GM19438 (cell line): Measurements from ENCODE around the gene MVB12B.
"Not testable (repeated sequence)": the region's sequence is repeated elsewhere in the genome, so short reads cannot be mapped to it uniquely, and the experiment has no call there.

Experiments
- ATAC-seq: cut with Tn5 transposase; IDR thresholded peaks from one replicate; pipeline ENCODE4 v1.9.1; 2021; ENCODE audit warnings: low read depth; ENCODE audit not compliant: unreplicated experiment

MVB12B gene

DNA sequence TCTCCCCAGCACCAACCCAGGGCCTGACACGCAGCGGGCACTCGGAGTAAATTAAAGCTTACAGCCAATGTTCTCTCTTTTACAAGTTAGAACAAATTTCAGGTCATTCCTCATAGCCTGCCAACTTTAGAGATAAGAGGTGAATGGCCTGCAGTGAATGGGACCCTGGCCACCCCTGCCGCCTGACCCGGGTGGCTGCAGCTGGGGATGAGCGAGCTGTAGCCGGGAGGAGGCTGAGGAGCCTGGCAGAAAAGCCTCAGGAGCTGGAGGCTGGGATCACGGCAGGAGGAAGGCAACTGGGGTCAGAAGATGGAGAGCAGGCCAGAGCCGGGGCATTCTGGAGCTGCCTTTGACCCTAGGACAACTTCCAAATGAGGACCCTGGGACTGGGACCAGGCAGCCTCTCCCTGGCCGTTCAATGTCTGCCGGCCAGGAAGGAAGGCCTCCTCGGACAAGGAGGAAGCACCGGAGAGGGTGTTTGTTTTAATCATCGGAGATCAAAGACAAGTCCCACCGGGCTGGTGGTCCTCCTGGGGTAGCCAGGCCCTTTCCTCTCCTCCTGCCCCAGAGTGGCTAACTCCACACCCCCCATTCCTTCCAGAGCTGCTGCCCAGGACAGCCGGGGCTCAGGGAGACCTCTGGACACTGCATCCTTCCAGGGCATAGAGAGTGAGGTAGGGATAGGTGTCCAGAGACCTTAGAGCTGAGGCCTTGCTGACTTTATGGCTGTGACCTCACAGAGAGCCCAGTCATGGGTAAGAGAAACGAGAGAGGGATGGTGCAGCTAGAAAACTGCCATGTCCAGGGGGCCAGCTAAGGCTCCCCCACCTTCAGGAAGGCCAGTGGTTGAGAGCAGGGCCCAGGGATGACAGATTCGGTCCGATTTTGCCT, 199.8 kb downstream of the MVB12B start:
- ATAC-seq, result no peak

DNA sequence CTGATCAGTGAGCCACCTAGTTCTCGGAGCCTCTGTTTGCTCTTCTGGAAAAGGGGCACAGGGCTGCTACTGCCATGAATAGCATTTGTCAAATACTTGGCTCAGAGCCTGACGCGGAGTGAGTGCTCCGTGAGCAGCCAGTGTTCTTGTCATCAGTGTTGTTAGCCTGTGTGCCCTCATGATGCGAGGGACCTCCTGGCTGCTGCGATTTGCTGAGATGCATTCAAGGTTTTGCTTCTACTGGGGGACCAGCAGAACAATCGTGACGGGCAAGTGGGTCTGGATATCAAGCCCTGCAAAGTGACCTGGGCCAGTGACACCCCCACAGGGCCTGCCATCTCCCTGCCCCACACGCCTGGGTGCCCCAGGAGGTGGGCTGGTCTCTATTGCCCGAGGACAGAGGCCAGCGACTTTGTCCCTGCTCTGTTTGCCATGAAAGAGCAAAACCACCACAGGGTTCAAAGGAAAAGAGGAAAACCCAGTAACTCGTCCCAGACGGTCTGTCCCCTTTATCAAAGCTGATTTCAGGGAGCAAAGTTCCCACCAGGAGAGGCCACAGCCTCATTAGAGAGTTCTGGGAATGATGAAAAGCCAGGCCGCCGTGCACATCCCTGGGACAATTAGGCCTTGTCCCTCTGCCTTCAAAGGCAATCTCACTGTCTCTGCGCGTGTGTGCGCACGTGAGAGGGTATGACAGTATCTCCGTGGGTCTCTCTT, 200.6 kb downstream of the MVB12B start:
- no peak for ATAC-seq

DNA sequence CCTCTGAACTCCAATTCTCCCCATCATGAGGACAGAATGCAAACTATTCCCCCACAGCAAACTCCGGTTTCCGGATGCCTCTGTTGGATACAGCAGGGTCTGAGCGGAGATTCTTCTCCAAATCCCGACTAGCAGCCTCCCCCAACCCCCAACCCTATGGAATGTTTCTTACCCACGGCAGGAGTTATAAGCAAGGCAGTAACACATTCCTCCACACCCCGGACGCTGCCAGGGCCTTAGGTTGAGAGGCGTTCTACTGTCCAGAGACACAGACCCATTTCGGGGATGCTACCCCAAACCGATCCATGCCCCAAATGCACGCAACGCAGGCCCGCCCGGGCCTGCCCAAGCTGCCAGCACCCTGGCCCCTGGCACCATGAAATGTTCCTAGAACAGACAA, 201.5 kb downstream of the MVB12B start:
- ATAC-seq, result no peak

DNA sequence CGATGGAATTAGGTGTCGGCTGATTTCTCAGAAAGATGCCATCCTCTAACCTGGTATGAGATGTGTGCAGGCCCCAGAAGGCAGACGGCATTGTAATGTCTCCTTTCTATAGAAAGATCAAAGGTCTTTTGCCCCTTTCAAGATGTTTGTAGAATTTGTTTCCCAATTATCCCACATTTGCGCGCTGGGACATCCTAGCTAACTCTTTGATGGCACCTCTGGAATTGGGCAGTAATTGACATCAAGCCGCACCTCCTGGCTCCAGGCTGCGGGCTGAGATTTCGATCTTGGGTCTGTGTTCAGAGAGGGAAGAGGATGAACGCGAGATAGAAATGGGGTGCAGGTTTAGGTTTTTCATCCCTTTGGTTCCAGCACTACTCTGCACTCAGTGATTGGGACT, 202.3 kb downstream of the MVB12B start:
- ATAC-seq, result no peak

DNA sequence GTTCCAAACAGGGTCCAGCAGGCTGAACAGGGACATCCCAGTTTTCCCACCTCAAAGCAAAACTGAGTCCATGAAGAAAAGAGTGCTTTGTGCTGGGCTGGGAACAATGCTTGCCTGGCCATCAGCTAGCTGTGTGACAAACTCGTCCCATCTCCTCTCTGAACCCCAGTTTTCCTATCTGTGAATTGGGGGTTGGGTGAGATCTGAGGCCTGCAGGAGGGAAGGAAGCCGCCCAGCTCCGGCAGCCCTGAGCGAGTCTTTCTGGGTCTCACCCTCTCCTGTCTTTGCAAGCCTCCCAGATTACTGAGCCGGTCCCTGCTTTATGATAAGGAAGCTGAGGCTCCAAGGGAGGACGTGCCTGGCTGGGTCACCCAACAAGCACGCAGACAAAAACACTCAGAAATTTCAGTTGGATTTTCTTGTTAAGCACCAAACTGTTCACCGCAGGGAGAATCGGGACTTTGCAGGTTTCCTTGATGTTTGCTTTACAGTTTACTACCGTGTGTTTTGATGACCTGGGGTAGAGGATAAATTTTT, 204.5 kb downstream of the MVB12B start:
- no peak for ATAC-seq

DNA sequence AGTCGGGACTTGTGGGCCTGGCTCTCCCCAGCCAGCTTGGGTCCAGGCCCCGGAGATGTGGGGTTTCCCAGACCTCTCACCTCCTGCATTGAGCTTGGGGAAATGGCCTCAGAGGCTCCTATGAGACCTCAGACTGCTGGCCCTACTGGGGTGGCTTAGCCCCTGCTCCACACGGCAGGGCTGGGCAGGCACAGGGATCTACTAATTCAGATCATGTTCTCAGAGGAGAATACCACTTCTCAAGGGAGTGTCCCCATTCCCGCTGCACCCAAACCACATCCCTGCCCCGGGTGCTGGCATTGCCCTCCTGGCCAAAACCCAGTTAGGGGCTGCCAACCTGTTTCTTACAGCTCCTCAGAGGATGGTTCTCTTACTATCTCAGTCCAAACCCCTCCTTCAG, 205.0 kb downstream of the MVB12B start:
- no peak for ATAC-seq

DNA sequence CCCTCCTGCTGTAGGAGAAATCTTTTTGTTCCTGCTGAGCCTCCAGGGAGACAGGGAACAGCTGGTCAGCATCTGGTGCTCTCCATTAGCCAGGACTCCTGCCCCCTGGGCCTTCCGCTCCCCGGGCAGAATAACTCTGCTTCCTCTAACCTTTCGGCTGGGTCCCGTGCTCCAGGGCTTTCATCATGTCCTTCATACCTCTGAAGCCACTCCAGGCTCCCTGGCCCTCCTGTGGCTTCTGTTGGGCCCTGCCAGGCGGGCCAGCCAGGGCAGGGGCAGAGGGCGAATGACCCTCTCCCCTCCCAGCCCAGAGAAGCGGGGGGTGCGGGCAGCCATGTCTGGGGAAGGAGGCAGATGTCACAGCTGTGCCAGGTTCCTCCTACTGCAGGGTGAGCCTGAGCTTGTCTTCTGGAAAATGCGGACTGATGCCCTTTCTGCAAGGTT, 205.4 kb downstream of the MVB12B start:
- ATAC-seq, result no peak

DNA sequence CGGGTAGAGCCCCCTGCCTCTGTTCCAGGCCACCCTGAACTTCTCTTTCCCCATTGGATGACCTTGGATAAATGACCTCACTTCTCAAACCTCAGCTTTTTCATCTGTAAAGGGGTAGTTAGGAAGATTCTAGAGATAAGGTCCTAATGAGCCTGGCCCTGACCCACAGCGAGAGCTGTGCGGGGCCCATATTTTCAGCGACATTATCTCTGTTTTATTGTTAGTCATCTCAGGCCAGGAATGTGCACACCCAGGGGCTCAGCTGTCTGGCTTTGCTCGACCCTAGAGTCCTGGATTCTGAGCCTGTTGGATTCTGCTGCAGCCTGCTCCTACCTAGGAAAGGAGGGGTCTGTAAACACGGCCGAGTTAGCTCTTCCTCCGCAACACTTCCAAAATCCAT, 205.9 kb downstream of the MVB12B start:
- ATAC-seq, result no peak

DNA sequence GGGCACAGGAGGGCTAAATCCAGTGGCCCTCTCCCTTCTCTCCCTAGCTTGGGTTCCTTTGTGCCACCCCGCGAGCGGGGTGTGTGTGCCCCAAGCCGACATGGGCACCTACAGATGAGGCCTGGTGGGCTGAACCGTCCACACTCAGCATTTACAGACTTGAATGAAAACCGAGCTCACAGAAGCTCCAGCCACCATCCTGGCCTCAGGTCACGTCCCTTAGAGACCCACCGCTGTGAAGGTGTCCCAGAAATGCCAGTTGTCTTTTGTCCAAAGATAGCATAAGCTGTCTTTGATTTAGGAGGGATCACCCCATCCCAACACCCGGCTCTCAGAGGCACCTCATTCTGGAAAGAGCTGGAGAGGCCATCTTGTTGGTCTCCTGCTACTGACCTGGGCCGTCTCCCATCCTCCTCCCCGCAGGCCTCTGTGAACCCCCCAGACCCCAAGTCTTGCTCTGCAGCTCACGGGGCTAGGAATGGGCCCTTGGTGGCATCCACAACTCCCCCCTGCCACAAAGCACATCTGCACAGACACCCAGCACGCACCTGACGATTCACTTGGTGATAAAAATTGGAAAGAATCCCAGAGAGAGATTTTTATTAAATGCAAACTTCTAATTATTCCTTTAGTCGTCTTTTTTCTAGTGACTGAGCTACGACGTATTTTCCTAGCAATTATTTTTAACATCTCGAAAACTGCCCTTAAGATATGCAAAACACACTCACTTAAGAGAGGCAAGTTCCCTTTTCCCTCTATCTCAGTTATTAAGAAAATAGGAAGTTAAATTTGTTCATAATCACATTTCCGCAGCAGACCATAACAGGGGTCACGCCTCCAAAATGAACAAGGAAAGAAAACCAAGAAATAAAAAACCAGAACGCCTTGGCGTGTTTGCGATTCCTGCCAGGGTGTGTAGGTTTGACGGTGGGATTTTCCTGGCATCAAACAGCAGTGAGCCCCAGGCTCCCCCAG, 206.6 kb downstream of the MVB12B start:
- no peak for ATAC-seq

DNA sequence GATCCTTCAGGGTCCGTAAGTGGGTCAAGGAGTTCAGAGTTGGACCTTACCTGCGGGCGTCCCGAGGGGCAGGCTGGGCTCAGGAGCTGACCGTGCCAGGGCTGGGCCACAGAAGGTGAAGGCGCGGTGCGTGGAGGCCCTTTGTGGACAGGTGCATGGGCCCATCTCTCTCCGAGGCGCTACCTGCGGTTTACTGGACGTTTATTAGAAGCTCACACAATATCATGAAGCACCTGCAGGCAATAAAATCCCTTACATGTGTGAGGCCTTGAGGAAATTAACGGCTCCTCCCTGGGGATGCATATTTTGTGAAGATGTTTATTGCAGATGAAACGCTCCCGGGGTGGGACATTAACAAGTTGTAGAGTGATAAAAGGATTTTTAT, 207.3 kb downstream of the MVB12B start:
- no peak for ATAC-seq

DNA sequence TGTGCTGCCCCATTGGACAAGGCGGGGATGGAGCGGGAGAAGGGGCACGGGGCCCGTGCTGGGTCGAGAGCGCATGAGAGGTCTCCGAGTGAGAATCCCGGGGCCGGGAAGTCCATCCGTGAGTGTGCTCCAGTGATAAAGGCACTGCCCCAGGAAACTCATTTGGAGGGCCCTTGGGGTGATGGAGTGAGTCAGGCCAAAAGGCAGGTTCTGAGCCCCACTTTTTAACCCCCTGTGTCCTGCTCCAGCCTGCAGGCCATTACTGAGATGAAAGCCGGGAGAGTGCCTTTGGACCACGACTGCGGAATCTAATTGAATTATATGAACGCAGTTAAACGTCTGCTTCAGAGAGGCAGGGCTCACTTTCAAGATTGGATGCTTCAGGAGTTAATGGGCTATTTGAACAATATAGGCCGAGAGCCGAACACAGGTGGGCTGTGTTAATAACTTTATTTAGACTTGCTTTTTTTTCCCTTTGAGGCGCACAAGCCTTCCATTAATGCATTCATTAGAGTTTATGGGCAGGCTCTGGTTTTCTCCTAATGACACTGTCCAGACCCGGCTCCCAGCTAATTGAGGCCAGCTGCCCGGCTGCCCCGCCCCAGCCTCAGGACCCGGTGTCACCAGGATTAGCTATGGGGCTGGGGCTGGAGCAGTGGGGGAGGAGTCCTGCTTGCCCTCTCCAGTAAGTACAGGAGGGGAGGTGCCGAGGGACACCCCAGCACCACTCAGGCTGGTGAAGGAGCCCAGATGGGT, 208.0 kb downstream of the MVB12B start:
- no peak for ATAC-seq

DNA sequence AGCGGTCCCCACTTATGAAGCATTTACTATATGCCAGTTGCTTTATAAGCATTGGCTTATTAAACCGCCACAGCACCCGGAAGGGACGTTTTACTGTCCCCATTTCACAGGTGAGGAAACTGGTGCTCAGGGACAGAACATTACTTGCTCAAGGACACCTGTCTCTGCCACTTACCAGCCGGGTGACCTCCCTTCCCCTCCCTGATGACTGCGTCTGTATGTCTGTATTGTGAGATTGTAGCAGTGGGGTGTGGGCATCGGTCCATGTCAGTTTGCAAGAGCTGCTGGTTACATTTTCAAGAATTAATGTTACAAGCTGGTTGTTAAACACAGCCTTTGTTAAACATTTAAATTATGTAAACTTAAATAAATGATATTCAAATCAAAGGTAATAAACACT, 209.5 kb downstream of the MVB12B start:
- no peak for ATAC-seq

DNA sequence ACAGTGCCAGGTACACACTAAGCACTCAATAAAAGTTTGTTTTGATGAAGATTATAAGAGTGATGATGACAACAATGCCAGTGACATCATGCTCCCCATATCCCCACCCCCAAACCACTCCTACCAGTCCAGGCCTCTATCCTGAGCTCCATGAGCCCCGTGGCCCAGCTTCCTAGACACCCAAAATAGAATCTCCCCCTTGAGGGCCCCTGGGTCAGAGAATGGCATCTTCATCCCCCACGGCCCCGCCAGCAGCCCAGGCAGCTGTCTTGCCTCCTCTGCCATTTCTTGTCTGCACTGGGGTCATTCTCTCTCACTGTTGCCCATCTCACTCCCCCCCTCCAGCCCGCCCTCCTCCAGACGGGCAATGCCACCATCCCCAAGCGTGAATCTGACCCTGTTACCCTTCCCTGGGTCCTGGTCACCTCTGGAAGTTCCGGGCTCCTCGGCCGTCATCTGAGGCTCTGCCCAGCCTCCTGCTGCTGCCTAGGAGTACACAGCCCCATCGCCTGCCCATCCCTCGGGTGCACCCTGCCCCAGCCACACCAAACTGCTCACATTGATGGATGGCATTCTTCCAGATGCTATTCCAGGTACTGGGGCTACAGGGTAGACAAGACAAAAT, 210.3 kb downstream of the MVB12B start:
- no peak for ATAC-seq

DNA sequence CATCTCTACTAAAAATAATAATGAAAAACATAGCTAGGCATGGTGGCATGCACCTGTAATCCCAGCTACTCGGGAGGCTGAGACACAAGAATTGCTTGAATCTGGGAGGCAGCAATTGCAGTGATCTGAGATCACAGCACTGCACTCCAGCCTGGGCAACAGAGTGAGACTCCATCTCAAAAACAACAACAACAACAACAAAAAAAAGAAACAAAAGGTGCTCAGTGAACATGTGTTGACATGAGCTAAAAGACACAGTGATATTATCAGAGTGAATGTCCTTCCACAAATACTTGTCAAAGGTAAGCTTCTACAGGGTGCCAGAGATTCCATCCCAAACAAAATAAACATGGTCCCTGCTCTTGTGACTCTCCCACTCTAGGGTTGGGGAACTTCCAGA, 211.9 kb downstream of the MVB12B start:
- no peak for ATAC-seq

DNA sequence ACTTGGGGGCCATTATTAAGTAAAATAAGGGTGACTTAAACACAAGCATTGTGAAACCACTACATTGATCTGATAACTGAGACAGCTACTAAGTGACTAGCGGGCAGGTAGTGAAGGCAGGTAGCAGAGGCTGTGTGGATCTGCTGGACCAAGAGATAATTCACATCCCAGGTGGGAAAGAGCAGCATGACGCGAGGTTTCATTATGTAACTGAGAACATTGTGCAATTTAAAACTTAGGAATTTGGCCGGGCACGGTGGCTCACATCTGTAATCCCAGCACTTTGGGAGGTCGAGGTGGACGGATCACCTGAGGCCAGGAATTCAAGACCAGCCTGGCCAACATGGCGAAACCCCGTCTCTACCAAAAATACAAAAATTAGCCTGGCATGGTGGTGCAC, 213.8 kb downstream of the MVB12B start:
- ATAC-seq, result not testable (repeated sequence)

DNA sequence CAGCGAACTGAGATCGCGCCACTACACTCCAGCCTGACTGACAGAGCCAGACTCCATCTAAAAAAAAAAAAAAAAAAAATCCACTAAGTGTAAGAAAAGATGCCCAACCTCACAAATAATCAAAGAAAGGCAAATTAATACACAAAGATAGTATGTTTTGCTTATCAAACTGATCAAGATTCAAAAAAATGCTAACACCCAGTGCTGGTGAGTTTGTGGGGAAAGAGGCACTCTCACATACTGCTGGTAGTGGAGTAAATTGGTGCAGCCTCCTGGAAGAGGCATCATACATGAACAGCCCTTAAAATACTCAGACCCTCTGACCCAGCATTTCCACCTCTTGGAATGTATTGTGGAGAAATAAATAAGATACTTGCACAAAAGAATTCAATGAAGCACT, 216.9 kb downstream of the MVB12B start:
- ATAC-seq, result no peak

DNA sequence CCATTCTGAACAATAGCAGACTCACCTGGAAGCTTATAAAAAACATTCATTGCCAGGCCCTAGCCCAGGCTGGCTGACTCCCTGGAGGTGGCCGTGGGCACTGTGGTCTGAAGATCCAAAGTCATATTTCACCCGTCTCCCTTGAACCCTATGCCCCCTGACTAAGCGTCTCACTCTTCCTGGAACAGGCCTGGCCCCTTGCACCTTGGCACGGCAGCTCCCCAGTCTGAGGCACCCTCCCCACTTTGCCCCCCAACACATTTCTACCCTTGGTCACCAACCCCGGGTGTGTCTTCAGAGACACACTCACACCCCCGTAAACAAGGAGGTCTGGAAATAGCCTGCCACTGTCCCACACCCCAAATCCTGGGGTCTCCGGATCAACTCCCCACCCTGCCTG, 218.5 kb downstream of the MVB12B start:
- no peak for ATAC-seq

DNA sequence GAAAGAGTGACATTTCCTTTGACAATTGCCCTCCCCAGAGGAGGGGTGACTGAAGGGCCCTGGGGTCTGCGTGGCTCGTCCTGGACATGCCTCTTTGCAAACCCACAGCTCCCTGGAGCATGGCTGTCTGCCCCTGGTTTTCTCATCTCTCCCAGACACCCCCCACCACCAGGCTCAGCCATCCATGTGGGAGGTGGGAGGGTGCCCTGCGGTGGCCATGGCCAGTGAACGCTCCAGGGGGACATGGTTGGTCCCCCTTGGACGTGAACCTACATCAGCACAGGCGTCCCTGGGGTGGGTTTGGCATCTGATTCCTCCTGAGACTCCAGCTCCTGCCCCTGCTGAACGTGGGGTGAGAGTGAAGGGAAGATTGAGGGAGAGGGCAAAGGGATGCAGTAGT, 219.4 kb downstream of the MVB12B start:
- ATAC-seq, result no peak

DNA sequence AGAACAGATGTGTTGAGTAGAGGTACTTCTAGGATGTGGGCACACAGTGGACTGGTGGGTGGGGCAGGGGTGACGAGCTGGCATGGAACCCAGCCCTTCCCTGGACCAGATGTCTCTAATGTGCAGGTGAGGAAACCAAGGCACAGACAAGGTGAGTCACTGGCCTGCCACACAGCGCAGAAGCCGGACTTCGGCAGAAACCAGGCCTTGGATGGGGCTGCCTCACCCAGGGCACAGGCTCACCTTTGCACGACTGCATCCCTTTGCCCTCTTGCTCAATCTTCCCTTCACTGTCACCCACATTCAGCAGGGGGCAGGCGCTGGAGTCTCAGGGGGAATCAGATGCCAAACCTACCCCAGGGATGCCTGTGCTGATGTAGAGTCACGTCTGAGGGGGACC, 221.7 kb downstream of the MVB12B start:
- no peak for ATAC-seq
